Activated naive CD8-positive, alpha-beta T cell treated with anti-CD3 and anti-CD28 coated beads, Interleukin-2, amount 10 ng/mL, durations not matched to agents 7 days and 5 days (primary cell): ENCODE results near the gene GNLY. TPM values are rescaled to one million over a fixed set of nuclear protein-coding genes. Genes with fewer than 3 reads are reported as not detected.
"Not testable (repeated sequence)": the region's sequence is repeated elsewhere in the genome, so short reads cannot be mapped to it uniquely, and the experiment has no call there.

Source experiments
- ATAC-seq: fragments of 150-1000 bp; cut with Tn5 transposase; one replicate; pipeline ENCODE4 v1.10.0; 2021; ENCODE audit warnings: low read depth, moderate library complexity
- POLR2A ChIA-PET: fragments of 350-600 bp; sonication (Branson Sonifier 250); formaldehyde crosslinking; loops from one replicate; lab custom pipeline; 2021; ENCODE audit warnings: antibody characterized with exemption; lab: Charles Lee
- DNase-seq: peaks from one replicate; pipeline ENCODE4 v3.0.0; 2021
- H3K27ac Mint-ChIP-seq: one replicate; pipeline ENCODE4 v1.8.0; 2022; ENCODE audit warnings: mild to moderate bottlenecking, mixed read lengths
- H3K27me3 Mint-ChIP-seq: one replicate; pipeline ENCODE4 v1.8.0; 2022; ENCODE audit warnings: mild to moderate bottlenecking, moderate library complexity, mixed read lengths
- H3K36me3 Mint-ChIP-seq: one replicate; pipeline ENCODE4 v1.8.0; 2021; ENCODE audit warnings: mild to moderate bottlenecking, mixed read lengths
- H3K4me1 Mint-ChIP-seq: one replicate; pipeline ENCODE4 v1.8.0; 2021; ENCODE audit warnings: mixed read lengths
- H3K4me3 Mint-ChIP-seq: one replicate; pipeline ENCODE4 v1.8.0; 2022; ENCODE audit warnings: mild to moderate bottlenecking, moderate library complexity, mixed read lengths
- H3K9me3 Mint-ChIP-seq: one replicate; pipeline ENCODE4 v1.8.0; 2021; ENCODE audit warnings: mixed read lengths
- total RNA-seq, 2 experiments: library from RNA; stranded (reverse); gene quantifications; one replicate each; pipeline ENCODE4 v1.2.3, GENCODE V29; 2021

The GNLY gene
- total RNA-seq, 2 experiments from 2014 or later = 22.0 to 27.5 TPM

DNA sequence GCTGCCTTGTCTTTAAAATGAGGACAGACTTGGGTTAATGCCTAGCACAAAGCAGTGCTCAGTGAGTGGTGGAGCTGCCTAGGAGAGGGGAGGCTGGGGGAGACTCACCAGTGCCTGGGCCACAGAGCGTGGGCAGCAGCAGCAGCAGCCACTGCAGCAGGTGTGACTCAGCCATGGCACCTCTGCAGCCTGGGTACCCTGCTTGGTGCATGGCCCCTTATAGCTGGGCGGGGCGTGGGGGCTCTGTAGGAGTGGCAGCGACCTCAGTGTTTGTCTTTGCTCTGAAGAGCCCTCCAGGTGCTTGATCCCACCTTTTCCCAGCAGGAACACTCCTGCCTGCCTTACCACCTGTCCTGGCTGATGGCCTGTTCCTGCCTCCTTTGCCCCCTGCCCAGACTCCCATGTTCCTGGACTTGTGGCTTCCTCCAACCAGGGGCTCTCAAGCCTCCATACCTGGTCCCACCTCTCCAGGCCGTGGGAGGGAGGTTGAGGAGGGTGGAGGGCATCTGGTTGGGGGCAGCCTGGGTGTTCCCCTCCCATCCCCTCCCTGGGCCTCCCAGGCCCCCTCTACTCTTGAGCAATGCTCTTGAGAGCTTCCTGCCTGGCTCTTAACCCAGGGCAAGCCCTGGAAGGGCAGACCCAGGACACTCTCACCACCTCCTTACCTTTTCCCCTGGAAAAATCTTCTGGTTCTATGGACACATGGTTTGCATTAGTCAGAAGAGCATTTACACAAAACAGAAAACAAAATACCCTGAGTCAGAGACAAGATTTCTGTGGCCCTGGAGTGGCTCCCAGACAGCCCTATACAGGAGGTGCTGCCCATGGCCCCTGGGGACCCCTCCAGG, 25.9 kb upstream of the GNLY start, which contains the start of gene SFTPB:
Gene SFTPB (minus strand): TSS at position 191 of the 848 bp plus-strand sequence. CDS start 16 bp downstream, at position 175.
- POLR2A ChIA-PET = no interaction called here
- no peak within 1 kb of the TSS for H3K27ac Mint-ChIP-seq

DNA sequence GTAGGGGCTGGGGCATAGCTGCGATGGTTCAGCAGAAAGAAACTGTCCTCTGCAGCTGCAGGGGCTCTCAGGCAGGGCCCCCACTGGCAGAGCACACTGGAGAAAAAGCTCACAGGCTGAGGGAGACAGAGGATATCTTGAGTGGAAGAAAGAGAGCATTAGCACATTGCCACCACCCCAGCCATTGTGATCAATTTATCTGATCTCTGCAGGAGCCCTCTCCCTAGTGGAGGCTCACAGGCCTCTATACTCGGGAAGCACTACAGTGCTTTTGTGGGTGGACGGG, 25.4 kb upstream of the GNLY start:
- H3K4me1 Mint-ChIP-seq = peaks cover 2% of the 10 kb centered on the region
- POLR2A ChIA-PET = no interaction called here
- ATAC-seq = no peak
- no peaks in the 10 kb centered on the region for H3K36me3 Mint-ChIP-seq
- DNase-seq = no peak
- H3K4me3 Mint-ChIP-seq = no peak overlapping the region
- H3K27me3 Mint-ChIP-seq = peaks cover 14% of the 10 kb centered on the region
- no peak overlapping the region for H3K27ac Mint-ChIP-seq
- H3K9me3 Mint-ChIP-seq = no peaks in the 10 kb centered on the region

More for the DNA sequence above, 25.9 kb upstream of the GNLY start, which contains the start of gene SFTPB:
- no peaks in the 10 kb centered on the region for H3K9me3 Mint-ChIP-seq
- no peaks in the 10 kb centered on the region for H3K36me3 Mint-ChIP-seq
- ATAC-seq (no peak), DNase-seq (no peak)
- H3K4me3 Mint-ChIP-seq = no peak within 1 kb of the TSS
- peaks cover 2% of the 10 kb centered on the region for H3K4me1 Mint-ChIP-seq
- peaks cover 13% of the 10 kb centered on the region for H3K27me3 Mint-ChIP-seq

DNA sequence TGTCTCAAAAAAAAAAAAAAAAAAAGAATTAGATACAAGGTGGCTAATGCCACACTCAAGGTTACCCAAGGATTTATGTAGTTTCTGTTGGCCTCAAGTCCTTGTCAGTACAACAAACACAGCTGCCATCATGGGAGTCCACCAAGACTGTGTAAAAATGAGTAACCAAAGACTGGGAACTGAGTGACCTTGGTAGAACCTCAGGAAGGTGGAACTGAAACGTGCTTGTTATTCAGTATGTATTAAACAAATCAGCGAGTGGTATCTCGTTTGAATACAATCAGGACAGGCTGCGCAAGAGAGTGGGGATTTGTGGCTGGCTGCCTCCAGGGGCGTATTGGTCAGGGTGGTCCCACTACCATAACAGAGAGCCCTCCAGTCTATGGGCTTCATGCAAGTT, 24.6 kb upstream of the GNLY start:
- ATAC-seq (no peak), DNase-seq (no peak)
- no peak overlapping the region for H3K27ac Mint-ChIP-seq
- H3K9me3 Mint-ChIP-seq = no peaks in the 10 kb centered on the region
- no peaks in the 10 kb centered on the region for H3K36me3 Mint-ChIP-seq
- POLR2A ChIA-PET = no interaction called here
- peaks cover 17% of the 10 kb centered on the region for H3K27me3 Mint-ChIP-seq
- H3K4me3 Mint-ChIP-seq = no peak overlapping the region
- peaks cover 2% of the 10 kb centered on the region for H3K4me1 Mint-ChIP-seq

DNA sequence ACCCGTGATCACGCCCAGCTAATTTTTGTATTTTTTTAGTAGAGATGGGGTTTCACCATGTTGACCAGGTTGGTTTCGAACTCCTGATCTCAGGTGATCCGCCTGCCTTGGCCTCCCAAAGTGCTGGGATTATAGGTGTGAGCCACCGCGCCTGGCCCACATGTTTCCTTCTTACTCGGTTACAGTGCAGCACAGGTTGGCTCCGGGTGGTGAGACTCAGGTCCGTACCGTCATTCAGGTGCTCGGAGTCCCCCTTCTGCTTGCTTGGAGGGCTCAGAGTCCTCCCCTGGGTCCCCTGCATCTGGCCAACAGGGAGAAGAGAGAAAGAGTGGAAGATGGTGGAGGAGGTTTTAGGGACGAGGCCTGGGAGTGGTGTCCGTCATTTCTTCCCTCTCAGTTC, 23.7 kb upstream of the GNLY start:
- POLR2A ChIA-PET, H3K27ac Mint-ChIP-seq, H3K9me3 Mint-ChIP-seq, ATAC-seq, H3K4me1 Mint-ChIP-seq, H3K36me3 Mint-ChIP-seq, DNase-seq, H3K4me3 Mint-ChIP-seq: not testable (repeated sequence)
- H3K27me3 Mint-ChIP-seq = peaks cover 17% of the 10 kb centered on the region

DNA sequence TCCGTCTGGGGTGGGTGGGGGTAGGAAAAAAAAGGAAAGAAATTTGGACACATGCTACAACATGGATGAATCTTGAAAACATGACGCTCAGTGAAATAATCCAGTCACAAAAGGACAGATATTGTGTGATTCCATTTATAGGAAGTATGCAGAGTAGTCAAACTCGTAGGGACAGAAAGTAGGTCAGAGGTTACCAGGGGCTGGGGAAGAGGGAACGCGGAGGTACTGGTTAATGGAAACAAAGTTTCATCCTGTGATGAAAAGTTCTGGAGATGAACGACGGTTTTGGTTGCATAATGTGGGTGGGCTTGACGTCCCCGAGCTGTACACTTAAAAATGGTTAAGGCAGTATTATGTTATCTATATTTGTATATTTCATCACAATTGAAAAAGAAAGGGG, 21.7 kb upstream of the GNLY start:
- ATAC-seq (no peak), DNase-seq (no peak)
- H3K4me3 Mint-ChIP-seq = no peak overlapping the region
- peaks cover 22% of the 10 kb centered on the region for H3K27me3 Mint-ChIP-seq
- no peaks in the 10 kb centered on the region for H3K9me3 Mint-ChIP-seq
- H3K36me3 Mint-ChIP-seq = no peaks in the 10 kb centered on the region
- no peak overlapping the region for H3K27ac Mint-ChIP-seq
- POLR2A ChIA-PET = no interaction called here
- peaks cover 2% of the 10 kb centered on the region for H3K4me1 Mint-ChIP-seq

DNA sequence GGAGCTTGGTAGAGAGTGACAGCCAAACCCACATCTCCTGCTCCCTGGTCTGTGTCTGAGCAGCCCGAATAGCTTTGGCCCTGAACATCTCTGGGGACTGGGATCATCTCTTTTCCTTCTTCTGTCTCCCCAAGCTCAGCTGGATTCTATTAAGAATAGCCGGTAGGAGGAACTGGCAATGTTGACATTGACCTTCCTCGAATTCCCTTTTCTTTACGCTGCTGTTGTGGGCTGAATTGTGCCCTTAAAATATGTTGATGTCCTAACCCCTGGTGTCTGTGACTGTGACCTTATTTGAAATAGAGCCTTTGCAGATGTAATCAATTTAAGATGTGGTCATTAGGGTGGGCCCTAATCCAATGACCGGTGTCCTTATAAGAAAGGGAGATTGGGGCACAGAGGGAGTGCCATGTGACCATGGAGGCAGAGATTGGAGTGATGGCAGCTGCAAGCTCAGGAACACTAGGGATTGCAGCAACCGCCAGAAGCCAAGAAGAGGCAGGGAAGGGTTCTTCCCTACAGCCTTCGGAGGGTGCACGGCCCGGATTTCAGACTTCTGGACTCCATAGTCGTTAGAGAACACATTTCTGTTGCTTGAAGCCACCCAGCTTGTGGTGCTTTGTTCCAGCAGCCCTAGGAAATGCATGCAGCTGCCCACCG, 20.3 kb upstream of the GNLY start:
- POLR2A ChIA-PET = no interaction called here
- no peak for ATAC-seq
- Mint-ChIP-seq H3K4me3 (no peak overlapping the region), H3K27ac (no peak overlapping the region), H3K9me3 (no peaks in the 10 kb centered on the region), H3K4me1 (peaks cover 4% of the 10 kb centered on the region), H3K36me3 (no peaks in the 10 kb centered on the region), H3K27me3 (peaks cover 24% of the 10 kb centered on the region)
- DNase-seq = no peak

DNA sequence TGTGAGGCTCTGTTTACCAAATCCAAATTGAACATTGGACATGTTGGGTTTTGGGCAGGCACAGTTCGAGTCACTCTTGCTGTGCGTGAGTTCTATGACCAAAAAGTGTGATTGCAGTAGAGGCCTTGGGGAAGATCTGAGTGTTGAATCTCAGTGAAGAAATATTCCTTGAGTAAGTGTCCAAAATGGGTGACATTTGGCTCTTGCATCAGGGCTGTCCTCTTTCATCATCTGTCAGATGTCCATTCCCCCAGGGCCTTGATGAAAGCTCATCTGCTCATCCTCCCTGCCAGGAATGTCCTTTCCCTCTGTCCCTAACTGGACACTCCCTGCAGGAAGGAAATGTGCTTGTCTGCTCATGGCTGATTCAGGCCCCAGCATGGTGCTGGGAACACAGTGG, 19.7 kb upstream of the GNLY start:
- Mint-ChIP-seq H3K4me3 (no peak overlapping the region), H3K36me3 (no peaks in the 10 kb centered on the region), H3K4me1 (peaks cover 5% of the 10 kb centered on the region), H3K27me3 (peaks cover 24% of the 10 kb centered on the region), H3K9me3 (no peaks in the 10 kb centered on the region), H3K27ac (no peak overlapping the region)
- no peak for ATAC-seq
- no peak for DNase-seq
- POLR2A ChIA-PET = no interaction called here

DNA sequence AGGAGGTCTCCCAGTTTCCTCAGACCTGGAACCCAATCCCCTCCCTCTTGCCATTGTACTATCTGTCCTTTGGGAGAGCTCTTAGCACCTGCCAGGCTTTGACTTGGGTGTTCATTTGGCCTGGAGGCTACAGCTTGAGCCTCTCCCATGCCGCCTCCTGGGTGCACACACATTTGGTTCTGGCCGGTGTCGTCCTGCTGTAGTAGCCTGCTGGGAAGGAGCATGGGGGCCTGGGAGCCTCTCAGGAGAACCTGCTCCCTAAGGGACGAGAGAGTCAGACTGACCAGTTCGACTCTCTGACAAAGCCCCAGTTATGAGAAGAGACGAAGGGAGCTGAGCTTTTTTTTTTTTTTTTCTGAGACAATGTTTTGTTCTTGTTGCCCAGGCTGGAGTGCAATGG, 18.7 kb upstream of the GNLY start:
- peaks cover 9% of the 10 kb centered on the region for H3K4me1 Mint-ChIP-seq

DNA sequence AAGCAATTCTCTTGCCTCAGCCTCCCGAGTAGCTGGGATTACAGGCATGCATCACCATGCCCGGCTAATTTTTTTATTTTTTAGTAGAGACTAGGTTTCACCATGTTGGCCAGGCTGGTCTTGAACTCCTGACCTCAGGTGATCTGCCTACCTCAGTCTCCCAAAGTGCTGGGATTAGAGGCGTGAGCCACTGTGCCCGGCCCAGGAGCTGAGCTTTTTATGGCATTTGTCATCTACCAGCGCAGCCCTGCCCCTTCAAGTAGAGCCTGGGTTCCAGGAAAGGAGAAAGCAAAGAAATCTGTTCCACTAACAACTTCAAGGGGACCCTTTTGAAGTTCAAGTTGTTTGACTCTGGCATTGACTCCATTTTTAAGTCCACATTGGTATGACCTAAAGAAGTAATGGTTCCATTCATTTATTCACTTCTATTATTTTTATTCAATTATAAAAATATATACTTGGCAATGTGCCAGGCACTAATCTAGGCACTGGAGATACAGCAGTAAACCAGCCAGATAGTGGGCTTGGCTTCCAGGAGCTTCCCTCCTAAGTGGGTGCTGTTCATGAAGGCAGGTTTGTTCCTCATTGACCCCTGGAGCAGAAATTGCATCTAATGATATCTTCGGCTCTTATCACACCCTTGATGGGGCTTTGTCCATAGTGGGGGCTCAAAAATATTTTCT, 18.2 kb upstream of the GNLY start:
- no peak overlapping the region for H3K4me3 Mint-ChIP-seq
- no peak for ATAC-seq
- POLR2A ChIA-PET = interaction anchor here (0.6 kb wide), 1 partner anchor 220 kb away, joined by 3 read pairs; no protein-coding TSS in a partner anchor
- peaks cover 25% of the 10 kb centered on the region for H3K27me3 Mint-ChIP-seq
- H3K36me3 Mint-ChIP-seq = no peaks in the 10 kb centered on the region
- peaks cover 14% of the 10 kb centered on the region for H3K4me1 Mint-ChIP-seq
- DNase-seq = no peak
- H3K9me3 Mint-ChIP-seq = no peaks in the 10 kb centered on the region
- no peak overlapping the region for H3K27ac Mint-ChIP-seq

More for the DNA sequence above, 18.7 kb upstream of the GNLY start:
- Mint-ChIP-seq H3K4me3 (no peak overlapping the region), H3K27me3 (peaks cover 27% of the 10 kb centered on the region), H3K27ac (no peak overlapping the region), H3K9me3 (no peaks in the 10 kb centered on the region), H3K36me3 (no peaks in the 10 kb centered on the region)
- POLR2A ChIA-PET = interaction anchor here (0.6 kb wide), 1 partner anchor 220 kb away, joined by 3 read pairs; no protein-coding TSS in a partner anchor
- DNase-seq = no peak
- no peak for ATAC-seq

DNA sequence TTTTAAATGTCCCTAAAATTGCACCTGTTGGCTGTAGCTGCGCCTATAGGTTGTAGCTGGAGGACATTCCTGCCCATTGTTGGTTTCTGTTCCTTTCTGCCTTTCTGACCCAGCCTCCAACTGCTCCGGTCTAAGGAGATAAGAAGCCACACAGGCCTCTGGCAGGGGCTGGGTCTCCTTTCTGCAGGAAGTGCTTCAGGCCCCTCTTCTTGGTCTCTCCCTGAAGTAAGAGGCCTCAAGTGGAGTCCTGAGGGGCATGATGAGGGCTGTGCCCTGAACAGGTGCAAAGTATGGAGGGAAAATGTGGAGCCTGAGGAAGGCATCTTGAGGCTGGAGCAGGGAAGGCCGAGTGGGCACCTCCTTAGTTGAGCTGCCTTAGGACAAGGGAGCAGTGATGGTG, 15.8 kb upstream of the GNLY start:
- Mint-ChIP-seq H3K36me3 (no peaks in the 10 kb centered on the region), H3K27ac (no peak overlapping the region), H3K4me3 (peak overlapping the region; percentile 22), H3K9me3 (no peaks in the 10 kb centered on the region), H3K4me1 (peaks cover 19% of the 10 kb centered on the region), H3K27me3 (peaks cover 16% of the 10 kb centered on the region)
- ATAC-seq (no peak), DNase-seq (no peak)
- POLR2A ChIA-PET = interaction anchor here (1.2 to 1.6 kb wide), 2 partner anchors 29 to 36 kb away, joined by 4 to 5 read pairs; no protein-coding TSS in a partner anchor

DNA sequence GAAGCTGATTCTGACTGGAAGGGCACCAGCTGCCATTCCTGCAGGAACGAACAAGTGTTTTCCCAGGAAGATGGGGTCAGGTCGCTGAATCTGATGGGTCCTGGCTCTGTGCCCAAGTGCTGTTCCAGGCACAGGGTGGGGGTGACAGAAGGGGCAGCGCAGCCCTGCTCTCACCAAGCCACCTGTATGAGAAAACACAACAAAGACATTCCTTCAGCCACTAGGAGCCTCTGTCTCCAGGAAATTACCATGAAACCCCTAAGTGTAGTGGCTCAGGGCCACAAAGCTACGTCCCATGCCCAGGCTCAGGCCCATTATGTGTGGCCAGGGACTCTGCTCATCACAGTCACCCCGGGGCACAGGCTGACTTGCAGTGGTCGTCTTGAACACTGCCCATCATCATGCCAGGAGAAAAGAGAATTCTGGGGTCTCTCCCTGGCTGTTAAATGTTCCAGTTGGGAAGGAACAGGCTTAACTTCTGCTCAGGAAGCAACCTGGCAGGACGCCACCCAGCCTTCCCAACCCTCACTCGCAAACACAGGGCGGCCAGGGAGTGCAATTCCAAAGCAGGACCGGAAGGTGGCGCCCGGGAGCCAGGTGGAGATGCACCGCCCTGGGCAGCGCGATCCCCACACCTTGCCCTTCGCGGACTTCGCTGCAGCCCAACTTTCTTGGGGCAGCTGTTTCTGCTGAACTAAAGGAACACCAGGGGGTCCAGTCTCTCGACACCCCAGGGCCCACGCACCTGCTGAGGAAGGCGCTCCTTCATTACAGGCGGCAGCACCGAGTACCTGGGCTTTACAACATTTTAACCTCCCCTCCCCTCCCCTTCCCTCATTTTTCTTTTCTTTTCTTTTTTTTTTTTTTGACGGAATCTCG, 15.1 kb upstream of the GNLY start:
- ATAC-seq (peak; percentile 85), DNase-seq (peak; percentile 89)
- H3K27ac Mint-ChIP-seq = no peak overlapping the region
- H3K4me1 Mint-ChIP-seq = peaks cover 19% of the 10 kb centered on the region
- peaks cover 12% of the 10 kb centered on the region for H3K27me3 Mint-ChIP-seq
- H3K9me3 Mint-ChIP-seq = no peaks in the 10 kb centered on the region
- H3K4me3 Mint-ChIP-seq = peak overlapping the region; percentile 14
- H3K36me3 Mint-ChIP-seq = no peaks in the 10 kb centered on the region
- POLR2A ChIA-PET = interaction anchor here (1.2 to 3.9 kb wide), 3 partner anchors 25 to 36 kb away, joined by 4 to 15 read pairs (median 5); no protein-coding TSS in a partner anchor

DNA sequence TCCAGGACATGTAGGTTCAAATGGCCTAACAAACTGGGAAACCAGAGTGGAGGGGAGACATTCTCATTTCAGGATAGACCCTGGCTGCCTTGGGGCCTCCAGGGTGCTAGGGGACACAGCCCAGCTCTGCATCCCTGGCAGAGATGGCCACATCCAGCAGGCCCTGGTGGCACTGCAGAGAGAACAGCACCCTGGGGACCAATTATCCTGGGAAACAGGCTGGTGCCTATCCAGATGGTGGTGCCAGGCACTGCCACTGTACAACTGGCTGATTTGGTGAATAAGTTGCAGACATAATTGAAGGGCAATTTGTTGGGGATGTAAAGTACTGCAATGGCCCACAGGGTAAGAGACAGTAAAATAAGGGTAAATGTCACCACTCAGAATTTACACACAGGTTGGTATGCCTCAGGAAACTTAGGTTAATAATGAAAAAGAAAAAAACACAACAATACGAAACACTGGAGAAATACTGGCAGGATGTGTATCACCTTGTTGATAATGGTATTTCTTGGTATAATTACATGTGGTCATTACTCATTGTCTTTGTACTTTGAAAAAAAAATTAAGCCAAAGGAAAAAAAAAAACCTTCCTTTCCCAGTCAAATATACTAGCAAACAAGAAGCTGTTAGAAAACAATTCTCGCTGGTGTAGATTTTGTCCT, 13.3 kb upstream of the GNLY start:
- Mint-ChIP-seq H3K4me1 (peaks cover 19% of the 10 kb centered on the region), H3K4me3 (peak overlapping the region; percentile 66), H3K9me3 (no peaks in the 10 kb centered on the region), H3K27ac (peak overlapping the region; percentile 73), H3K27me3 (peaks cover 12% of the 10 kb centered on the region), H3K36me3 (no peaks in the 10 kb centered on the region)
- ATAC-seq (peak; percentile 58), DNase-seq (no peak)
- POLR2A ChIA-PET = interaction anchor here (0.6 to 3.9 kb wide), 4 partner anchors 17 to 73 kb away, joined by 3 to 15 read pairs (median 6); no protein-coding TSS in a partner anchor
